Choroid plexus epithelial cell (primary cell): Measurements from ENCODE around the gene NACC2.

Experiments
- DNase-seq: peaks from one replicate; pipeline ENCODE4 v3.0.0-alpha.2; 2010; ENCODE audit warnings: low read depth
- H3K4me3 ChIP-seq: 2 replicates; pipeline ENCODE4 v1.5.1; 2011; ENCODE audit warnings: low read depth, mild to moderate bottlenecking, control low read depth, low read length, moderate library complexity
- TF ChIP-seq, protein P1 (sequence below): conservative IDR thresholded peaks from 2 replicates; pipeline ENCODE4 v1.5.1; 2011; ENCODE audit warnings: low read depth, mild to moderate bottlenecking, control low read depth, inconsistent platforms, low read length, moderate library complexity

Gene NACC2

DNA sequence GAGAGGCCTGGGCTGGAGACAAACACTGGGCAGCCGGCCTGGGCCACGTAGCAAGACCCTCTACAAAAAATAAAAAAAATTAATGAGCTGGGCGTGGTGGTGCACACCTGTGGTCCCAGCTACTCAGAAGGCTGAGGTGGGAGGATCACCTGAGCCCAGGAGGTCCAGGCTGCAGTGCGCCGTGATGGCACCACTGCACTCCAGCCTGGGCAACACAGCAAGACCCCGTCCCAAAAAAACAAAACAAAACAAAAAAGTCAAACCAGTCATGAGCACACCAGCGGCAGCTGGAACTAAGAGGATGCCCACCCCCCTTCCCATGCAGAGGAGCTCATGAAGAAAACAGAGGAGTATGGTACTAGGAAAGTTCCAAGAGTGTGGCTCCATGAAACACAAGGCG, 131.8 kb downstream of the NACC2 start:
- no peak overlapping the region for H3K4me3 ChIP-seq
- TF ChIP-seq, protein P1, sequence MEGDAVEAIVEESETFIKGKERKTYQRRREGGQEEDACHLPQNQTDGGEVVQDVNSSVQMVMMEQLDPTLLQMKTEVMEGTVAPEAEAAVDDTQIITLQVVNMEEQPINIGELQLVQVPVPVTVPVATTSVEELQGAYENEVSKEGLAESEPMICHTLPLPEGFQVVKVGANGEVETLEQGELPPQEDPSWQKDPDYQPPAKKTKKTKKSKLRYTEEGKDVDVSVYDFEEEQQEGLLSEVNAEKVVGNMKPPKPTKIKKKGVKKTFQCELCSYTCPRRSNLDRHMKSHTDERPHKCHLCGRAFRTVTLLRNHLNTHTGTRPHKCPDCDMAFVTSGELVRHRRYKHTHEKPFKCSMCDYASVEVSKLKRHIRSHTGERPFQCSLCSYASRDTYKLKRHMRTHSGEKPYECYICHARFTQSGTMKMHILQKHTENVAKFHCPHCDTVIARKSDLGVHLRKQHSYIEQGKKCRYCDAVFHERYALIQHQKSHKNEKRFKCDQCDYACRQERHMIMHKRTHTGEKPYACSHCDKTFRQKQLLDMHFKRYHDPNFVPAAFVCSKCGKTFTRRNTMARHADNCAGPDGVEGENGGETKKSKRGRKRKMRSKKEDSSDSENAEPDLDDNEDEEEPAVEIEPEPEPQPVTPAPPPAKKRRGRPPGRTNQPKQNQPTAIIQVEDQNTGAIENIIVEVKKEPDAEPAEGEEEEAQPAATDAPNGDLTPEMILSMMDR: no peak
- no peak for DNase-seq

DNA sequence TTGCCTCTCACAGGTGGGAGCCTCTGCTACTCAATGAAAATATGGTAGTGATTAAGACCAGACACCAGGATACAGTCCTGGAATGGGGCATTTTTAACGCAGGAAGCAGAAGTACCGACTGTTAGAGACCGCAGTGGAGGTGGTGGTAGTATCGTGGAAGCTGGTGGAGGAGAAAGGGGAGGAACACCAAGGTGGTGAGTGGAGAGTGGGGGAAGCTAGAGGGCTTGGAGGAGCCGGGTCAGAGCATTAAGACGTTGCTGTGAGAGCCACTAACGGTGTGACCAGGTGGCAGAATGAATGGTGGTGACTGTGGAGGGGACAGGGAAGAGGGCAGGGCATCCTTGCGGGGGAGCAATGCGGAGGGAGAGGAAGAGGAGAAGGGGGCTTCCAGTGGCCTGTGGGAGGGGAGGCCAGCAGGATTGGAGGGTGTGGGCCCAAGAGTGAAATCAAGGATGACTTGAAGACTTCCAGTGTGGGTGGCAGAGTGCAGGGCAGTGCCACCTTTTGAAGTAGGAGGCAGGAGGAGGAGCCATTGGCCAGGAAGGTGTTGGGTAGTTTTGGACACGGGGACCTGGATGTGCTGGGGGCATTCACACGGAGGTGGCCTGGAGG, 132.3 kb downstream of the NACC2 start:
- H3K4me3 ChIP-seq: no peak overlapping the region
- TF ChIP-seq, protein P1: no peak
- no peak for DNase-seq

DNA sequence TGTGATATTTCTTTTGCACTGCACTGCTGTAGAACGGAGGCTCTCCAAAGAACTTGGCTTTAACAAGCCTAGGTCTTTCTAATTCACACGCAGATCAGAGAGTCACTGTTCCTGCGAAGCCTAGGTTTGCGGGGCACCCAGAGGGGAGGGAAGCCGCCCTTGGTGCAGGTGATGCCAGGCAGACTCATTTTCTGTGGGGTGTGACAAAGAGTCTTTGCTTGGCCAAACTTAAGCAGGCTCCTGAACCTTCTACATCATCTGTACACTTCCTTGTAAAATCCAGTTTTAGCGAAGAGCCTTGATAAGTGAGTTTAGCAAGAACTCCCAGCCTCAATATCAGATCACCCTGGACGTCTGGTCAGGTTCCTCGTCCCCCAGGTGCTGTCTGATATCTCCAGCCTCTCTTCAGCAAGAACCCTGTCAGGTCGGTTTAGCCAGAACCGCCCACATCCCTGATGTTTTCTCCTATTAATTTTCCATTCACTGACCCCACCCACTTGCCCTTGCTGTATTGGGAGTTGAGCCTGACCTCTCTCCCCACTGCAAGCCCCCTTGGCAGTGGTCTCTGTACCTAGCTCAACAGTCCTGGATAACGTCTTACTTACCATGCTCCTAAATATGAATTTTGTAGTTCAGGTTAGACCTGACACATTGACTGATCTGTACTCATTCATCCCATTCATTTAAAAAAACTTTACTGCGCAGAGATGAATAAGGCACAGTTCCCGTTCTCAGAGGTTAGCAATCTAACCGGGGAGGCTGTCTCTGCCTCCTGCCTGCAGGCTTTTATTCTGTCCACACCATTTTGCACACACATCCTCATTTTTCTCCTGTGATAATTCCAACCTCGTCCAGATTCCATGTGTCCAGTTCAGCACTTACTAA, 133.0 kb downstream of the NACC2 start:
- H3K4me3 ChIP-seq: no peak overlapping the region
- no peak for DNase-seq
- TF ChIP-seq, protein P1: no peak

DNA sequence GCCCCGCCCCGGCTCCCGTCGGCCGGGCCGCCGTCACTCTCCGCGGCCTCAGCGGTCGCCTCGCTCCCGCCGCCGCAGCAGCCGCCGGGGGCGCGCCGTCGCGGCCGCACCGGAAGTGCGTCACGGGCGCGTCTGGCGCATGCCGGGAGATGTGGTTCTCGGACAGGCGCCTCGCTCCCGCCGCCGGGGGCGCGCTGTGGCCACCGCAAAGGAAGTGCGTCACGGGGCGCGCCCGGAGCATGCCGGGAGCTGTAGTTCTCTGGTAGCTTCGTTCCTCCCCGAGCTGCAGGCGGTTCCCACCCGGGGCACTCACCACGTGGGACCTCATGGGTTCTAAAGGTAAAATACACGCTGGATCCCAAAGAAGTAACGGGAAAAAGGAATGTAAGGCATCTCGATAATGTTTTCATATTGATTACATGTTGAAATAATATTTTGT, 133.8 kb downstream of the NACC2 start, which contains the start of gene UBAC1:
Gene UBAC1, minus strand, starts transcription at position 97 of the 439 bp plus-strand sequence. CDS start 211 bp downstream, outside the sequence.
- peak within 1 kb of the TSS; percentile 82 for H3K4me3 ChIP-seq
- peak; percentile 95 for DNase-seq
- TF ChIP-seq, protein P1: peak; percentile 34

DNA sequence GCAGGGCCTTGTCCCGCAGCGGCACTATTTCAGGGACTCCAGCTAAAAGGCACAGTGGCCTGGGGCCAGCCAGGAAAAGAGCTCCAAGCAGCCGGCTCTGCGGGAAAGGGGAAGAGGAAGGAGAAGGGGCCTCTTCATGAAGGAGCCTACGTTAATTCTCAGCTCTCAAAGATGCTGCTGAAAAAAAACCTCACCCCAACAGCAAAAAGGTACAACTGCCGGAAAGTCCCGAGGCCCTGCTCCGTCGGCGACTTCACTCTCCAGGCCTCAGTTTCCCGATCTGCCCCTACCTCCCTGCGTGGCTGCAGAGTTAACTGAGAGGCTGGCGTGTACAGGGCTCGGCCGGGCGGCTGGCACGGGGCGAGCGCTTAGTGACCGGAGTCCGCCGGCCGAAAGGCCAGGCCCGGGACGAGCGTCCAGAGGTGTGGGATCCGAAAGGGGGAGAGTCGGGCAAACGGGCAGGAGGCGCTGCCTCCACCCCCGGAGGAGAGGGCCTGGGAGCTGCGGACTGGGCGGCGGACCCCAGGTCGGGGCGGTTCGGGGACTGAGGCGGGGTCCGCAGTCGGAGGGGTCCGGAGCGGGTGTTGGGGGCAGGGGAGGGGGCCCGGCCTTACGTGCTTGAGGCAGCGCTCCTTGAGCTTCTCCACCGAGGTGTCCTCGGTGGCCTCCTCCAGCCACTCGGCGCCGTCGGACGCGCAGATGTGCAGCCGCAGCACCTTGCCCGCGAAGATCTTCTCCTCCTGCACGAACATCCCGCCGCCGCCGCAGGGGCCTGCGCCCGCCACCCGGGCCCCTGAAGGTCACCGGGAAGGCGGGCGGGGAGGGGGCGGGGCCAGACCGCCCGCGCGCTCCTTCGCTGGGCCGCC, 134.4 kb downstream of the NACC2 start:
- TF ChIP-seq, protein P1: no peak
- peak; percentile 13 for DNase-seq
- H3K4me3 ChIP-seq: peak overlapping the region; percentile 82

DNA sequence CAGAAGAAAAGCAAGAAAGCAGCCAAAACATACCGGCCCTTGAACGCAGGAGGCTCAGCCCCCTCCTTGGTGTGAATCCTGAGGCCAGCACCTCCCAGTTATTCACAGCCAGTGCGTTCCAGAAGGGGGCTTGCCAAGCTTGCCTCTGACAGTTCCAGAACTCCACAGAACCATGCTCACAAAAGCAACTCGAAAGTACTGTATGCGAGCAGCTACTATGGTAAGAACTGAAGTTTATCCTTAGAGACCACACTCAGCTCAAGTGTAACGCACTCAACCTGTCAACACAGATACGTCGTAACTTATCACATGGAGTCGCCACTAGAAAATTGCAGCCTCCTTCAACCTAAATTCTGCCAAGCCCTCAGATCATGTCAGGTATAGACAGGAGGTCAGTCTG, 135.3 kb downstream of the NACC2 start:
- peak; percentile 13 for DNase-seq
- peak overlapping the region; percentile 82 for H3K4me3 ChIP-seq
- TF ChIP-seq, protein P1: no peak
